Islet precursor cell (in vitro differentiated cells): Measurements from ENCODE around the gene KLK15.
"Not testable (repeated sequence)": the region's sequence is repeated elsewhere in the genome, so short reads cannot be mapped to it uniquely, and the experiment has no call there.

Source experiments
- DNase-seq: peaks from one replicate; pipeline ENCODE4 v3.0.0-alpha.2; 2018

KLK15 gene

DNA sequence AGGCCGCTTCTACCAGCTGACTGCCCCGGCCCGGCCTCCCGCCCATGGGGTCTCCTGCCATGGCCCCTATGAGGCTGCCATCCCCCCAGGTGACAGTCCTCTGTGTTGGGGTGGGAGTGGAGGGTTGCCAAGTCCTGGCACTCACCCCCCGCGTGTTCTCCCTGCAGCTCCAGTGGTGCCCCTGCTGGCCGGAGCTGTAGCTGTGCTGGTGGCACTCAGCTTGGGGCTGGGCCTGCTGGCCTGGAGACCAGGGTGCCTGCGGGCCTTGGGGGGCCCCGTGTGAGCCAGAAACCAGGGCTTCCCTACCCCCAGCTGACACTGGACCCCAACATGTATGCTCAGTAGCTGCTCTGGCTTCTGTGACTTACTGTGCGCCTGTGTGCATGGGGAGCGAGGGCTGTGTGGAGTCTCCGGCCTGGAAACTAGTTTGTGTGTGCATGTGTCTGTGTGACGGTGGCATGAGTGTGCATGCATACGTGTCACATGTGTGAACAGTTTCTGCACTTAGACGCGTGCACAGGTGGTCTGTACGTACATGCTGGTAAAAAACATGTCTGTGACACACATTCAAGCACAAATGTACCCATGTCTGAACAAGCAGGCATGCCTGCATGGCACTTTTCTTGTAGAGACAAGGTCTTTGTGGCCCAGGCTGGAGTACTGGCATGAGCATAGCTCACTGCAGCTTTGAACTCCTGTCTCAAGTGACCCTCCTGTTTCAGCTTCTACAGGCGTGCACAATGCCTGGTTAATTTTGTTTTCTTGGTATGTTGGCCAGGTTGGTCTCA, 38.3 kb downstream of the KLK15 start:
- DNase-seq, result no peak

DNA sequence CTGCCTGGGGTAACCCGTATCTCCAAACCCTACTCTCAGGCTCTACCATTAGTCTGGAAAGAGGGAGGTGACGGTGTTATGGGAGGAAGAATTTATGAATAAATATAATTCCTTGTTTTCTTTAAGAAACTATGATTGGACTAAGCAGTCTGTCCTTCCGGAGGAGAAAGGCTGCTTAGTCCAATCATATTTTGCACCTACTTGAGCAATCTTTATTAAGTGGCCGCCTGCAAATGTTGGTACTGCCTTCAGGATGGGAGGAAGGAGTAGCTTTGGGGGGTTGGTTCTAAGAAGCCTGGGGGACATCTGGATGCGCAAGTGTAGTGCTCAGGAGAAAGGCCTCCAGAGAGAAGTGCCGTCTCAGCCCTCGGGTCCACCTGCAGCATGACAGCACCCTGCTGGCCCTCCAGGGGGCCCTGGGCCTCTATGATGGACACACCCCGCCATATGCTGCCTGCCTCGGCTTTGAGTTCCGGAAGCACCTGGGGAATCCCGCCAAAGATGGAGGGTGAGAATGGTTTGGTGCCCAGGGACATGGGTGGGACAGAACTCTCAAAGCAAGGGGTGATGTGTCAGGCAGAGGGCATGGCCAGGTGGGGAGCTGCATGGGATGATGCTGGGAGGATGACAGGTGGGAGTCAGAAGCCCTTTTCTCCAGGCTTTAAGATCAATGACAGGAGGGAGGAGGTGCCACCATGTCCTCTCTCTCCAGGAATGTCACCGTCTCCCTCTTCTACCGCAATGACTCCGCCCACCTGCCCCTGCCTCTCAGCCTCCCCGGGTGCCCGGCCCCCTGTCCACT, 39.1 kb downstream of the KLK15 start:
- no peak for DNase-seq

DNA sequence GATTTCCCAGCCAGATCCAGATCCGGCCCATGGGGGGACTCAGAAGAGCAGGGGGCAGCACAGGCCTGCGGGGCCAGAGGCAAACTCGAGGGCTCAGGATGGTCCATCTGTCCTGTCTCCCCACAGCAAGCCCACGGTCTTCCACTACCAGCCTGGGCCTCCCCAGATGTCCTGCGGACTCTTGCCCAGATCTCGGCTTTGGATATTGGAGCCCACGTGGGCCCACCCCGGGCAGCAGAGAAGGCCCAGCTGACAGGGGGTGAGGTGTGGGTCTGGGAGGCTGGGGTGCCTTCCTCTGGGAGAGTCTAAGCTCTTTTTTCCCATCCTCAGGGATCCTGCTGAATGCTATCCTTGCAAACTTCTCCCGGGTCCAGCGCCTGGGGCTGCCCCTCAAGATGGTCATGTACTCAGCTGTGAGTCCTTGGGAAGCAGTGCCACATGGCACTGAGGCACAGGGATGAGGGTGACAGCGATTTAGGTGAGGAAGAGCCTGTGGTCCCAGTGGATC, 39.8 kb downstream of the KLK15 start:
- no peak for DNase-seq

DNA sequence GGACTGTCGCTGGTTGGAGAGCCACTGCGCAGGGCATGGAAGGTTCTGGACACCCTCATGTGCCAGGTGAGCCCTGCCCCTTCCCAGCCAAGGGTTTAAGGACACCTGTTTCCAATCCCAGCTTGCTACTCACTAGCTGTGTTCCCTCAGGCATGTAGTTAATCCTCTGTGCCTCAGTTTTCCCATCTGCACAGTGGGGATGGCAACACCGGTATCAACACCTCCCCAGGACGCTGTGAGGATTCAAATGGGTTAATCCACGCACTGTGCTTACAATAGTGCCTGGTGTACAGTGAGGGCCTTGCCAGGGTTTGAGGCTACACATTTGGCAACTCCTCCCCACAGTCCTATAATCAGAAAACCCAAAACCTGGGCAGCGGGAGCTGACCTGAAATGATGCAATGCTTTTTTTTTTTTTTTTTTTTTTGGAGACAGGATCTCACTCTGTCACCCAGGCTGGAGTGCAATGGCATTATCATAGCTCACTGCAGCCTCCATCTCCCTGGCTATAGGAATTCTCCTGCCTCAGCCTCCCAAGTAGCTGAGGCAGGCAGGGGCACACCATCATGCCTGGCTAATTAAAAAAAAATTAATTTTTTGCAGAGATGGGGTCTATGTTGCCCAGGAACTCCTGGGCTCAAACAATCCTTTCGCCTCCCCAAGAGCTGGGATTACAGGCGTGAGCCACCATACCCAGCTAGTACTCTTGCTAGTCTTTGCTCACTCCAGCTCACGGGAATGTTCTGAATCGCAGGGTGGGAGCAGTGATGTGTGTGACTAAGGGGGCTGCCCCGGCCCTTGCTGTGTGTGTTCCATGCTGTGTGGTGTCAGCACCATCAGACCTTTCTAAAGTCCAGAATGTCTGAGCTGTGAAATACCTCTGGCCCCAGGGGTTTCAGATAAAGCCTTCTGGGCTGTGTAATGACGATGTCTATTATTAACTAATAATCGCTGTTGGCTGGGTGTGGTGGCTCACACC, 40.8 kb downstream of the KLK15 start:
- DNase-seq, result no peak

DNA sequence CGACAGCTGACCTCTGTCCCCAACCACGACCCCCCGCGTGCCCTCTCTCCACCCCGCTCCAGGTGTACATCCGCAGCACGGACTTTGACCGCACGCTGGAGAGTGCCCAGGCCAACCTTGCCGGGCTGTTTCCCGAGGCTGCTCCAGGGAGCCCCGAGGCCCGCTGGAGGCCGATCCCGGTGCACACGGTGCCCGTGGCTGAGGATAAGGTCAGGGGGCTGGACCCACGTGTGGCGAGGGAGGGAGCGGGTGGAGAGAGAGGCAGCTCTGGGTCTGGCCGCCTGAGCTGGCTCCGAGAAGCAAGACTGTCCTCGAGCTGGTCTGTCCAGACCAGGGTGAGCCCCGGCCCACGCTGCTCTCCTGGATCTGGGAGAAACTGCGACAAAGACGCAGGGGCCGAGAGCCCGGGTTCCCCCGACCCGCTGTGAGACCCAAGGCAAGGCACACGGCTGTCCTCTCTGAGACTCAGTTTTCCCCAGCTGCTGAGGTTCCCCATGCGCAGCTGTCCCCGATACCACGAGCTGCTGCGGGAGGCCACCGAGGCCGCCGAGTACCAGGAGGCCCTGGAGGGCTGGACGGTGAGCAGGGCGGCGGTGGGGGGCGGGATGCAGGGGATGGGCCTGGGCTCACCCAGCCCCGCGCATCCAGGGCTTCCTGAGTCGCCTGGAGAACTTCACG, 41.6 kb downstream of the KLK15 start:
- no peak for DNase-seq

DNA sequence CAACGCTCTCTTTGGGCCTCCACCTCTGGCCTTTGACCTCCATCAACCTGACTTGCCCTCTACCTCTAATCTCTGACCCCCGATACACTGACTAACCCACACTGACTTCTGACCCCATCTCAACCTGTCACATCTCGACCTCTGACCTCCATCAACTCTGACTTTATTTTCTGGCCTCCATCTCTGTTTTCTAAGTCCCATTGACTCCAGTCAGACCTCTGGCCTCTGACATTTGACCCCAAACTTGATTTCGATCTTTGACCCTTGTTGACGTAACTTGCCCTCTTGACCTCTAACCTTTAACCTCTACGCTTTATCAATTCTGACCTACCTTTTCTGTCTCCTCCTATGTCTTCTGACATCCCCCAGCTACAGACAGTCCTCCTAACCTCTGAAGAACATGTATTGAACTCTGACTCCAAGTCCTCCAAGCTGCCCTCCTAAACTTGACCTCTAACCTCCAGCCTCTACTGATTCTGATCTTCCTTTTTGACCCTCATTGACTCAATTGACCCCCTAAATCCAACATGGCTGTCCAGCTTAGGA, 42.4 kb downstream of the KLK15 start:
- DNase-seq, result no peak

DNA sequence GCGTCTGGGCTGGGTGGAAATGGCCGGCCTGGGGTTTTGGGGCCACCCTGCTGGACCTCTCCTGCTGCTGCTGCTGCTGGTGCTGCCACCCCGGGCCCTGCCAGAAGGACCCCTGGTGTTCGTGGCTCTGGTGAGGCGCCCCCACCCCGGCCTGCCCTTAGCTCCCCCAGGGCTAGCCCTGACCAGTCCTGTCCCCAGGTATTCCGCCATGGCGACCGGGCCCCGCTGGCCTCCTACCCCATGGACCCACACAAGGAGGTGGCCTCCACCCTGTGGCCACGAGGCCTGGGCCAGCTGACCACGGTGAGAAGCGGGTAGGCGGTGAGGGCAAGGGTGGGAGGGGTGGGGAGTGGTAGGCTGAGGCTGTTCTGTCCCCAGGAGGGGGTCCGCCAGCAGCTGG, 43.0 kb downstream of the KLK15 start, which contains the start of gene ACP4:
Gene ACP4 (plus strand): TSS at position 20 of the 400 bp plus-strand sequence. CDS start 0 bp downstream, at position 20.
- no peak for DNase-seq

DNA sequence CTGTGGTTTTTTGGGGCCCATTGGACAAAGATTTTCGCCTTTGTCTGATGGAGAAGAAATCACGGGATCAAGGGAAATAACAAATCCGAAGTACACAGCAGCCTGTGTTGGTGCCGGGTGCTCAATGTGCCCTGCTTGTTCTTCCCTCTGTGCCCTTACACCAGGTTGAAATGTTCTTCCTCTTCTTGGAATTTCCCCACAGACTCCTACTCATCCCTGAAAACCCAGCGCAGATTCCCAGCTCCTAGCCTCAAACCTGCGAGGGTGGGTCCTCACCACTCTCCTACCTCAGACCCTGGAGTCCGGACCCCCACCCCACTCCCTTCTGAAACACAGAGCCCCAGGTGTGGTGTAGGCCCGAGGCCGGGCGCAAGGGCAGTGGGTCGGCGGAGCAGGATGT, 48.0 kb downstream of the KLK15 start:
- DNase-seq, result no peak

DNA sequence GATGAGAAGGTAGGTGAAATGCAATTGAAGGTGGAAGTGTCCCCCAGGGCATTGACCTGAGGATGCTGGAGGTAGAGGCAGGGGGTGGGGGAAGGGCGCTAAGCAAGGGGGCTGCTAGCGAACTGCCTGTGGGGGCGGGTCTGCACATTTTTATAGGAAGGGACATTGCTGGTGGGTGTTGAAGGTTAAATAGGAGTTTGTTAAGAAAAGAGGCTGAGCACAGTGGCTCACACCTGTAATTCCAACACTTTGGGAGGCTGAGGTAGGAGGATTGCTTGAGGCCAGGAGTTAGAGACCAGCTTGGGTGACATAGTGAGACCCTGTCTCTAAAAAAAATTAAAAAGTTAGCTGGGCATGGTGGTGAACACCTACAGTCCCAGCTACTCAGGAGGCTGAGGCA, 48.7 kb downstream of the KLK15 start:
- DNase-seq, result no peak

DNA sequence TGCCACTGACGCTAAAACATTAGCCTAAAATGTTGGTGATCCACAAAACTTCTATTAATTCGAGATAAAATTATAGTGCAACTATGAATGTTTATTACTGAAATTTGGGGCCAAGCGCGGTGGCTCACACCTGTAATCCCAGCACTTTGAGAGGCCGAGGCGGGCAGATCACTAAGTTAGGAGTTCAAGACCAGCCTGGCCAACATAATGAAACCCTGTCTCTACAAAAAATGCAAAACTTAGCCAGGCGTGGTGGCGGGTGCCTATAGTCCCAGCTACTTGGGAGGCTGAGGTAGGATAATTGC, 49.6 kb downstream of the KLK15 start:
- DNase-seq, result not testable (repeated sequence)

DNA sequence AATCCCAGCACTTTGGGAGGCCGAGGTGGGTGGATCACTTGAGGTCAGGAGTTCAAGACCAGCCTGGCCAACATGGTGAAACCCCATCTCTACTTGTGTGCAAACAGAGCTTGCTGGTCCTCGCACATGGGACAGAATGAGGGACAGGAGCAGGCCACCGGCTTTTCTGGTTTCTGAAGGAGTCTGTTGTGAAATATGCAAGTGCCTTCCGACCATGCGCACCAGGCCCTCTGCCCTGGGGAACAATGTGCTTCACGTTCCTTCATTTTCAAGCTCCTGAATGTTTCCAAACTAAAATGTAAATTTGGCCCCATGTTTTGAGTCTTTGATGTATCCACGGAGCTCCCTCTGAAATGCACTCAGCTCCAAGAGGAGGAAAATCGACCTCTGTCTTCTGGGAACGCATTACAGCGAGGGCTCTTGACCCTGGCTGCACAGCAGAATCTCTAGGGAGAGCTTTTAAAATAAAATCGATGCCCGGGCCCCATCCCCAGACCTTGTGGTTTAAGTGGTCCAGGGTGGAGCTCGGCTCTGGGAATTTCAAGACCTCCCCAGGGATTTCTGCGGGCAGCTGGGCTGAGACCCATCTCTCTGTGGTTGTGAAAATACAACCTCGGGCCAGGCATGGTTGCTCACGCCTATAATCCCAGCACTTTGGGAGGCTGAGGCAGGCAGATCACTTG, 52.5 kb downstream of the KLK15 start:
- peak; percentile 75 for DNase-seq

DNA sequence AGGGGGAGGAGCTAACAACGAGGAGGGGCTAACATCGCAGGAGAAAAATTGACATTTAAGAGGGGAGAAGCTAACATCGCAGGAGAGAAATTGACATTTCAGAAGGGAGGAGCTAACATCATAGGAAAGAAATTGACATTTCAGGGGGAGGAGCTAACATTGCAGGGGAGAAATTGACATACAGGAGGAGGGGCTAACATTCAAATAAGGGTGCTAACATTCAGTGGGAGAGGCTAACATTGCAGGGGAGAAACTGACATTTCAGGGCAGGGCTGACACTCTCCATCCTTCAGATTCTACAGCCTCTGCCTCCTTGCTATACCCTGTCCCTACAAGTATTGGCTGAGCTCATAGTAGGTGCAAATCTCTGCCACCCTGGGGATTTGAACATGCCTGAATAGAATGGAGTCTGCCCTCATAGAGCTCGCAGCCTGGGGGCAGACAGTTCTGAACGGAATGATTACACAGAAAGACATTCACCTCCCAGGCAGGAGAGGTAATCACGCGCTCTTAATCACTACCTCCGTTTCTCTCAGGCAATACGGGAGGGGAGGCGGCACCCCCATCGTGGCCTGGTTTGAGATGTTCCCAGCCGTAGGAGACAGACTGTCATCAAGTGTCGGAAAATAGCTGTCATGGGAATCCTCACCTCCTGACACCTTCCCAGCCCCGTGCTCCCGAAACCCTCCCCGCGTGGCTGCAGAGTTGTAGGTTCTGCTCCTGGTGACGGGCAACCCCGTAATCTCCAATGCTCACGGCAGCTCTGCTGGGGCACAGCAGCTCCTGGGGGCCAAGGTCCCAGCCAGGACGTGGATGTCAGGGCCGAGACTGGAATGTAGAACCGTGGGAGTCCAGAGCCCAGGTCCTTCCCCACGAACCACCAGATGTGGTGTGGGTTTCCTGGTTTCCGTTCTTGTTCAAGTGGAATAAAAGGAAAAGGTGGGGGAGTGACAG, 53.6 kb downstream of the KLK15 start:
- DNase-seq, result peak; percentile 92

DNA sequence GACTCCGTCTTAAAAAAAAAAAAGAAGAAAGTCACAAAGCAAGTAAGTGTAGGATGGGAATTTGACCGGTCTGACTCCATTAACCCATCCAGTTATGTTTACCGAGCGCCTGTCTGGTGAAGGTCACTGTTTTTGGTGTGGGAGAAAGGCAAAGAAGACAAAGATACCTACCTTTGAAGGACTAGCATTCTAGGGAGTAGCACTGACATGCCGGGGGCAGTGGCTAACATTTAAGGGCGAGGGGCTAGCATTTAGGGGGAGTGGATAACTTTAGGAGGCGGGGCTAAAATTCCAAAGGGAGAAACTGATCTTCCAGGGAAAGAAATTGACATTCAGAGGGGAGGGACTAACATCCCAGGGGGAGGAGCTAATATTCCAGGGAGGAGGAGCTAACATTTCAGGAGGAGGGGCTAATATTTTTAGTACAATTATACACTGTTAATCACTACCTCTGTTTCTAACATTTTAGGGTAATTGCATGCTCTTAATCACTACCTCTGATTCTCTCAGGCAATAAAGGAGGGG, 54.4 kb downstream of the KLK15 start:
- no peak for DNase-seq

DNA sequence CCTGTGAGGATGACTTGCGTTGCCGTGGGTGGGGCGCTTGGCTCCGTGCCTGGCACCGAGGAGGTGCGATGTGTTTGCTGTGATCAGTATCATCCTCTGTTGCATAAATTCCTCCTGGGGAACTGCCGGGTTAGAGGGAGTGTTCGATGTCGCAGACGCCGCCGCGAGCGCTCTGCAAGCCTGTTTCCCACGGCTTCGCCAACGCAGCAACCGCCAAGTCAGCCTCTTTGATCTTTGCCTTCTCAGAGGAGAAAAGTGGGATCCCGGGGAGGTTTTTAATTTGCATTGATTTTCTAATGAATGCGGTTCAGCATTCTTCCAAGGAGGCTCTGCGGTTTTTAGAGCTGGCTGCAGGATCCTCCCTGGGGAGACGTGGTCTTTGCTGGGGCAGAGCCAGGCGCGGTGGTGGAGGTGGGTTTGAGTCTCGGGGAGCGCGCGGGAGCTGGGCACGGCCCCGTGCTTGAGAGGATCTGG, 55.5 kb downstream of the KLK15 start:
- DNase-seq, result peak; percentile 91

DNA sequence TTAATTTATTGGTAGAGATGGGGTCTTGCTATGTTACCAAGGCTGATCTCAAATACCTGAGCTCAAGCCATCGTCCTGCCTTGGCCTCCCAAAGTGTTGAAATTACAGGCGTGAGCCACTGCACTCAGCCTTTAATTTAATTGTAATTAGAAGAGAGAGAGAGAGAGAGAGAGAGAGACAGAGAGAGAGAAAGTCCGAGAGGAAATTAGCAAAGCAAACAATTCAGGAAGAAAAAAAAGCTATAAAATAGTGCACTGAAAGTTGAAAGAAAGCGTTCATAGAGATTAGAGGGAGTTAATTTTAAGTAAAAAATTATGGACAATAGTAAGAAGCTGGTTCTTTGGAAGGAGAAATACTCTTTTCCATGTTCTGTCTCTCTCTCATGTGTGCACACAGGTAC, 56.1 kb downstream of the KLK15 start:
- DNase-seq, result no peak

DNA sequence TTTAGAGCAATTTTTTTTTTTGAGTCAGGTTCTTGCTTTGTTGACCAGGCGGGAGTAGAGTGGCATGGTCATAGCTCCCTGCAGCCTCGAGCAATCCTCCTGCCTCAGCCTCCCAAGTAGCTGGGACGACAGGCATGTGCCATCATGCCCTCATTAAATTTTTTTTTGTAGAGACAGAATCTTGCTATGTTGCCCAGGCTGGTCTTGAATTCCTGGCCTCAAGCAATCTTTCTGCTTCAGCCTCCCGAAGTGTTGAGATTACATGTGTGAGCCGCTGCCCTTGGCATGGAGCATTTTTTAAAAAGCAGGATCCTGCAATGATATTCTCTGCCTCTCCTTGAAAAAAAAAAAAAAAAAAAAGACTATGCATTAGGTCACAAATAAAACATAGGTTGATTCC, 57.2 kb downstream of the KLK15 start:
- no peak for DNase-seq
